Lower leg skin (tissue), 3 donors: ENCODE results near the gene SWAP70.

Experiments
- CTCF ChIP-seq, 3 donors: fragments of 450-650 bp; IDR thresholded peaks; one replicate each; pipeline ENCODE4 v1.5.1; 2016; ENCODE audit warnings: antibody characterized with exemption in 3 of 3, mild to moderate bottlenecking in 3 of 3, moderate library complexity in 2 of 3
- POLR2A ChIP-seq, 2 donors: fragments of 450-650 bp; IDR thresholded peaks; one replicate each; pipeline ENCODE4 v1.6.1; 2016 to 2017; ENCODE audit warnings: antibody characterized with exemption in 2 of 2, mild to moderate bottlenecking in 1 of 2, moderate library complexity in 1 of 2

GRCh38 chr11:9672918-9673317 is 9.0 kb downstream of the SWAP70 start:
- no peak for TF ChIP-seq CTCF (IDR thresholded peaks at IDR 0.05)
- TF ChIP-seq POLR2A (IDR thresholded peaks at IDR 0.05), result no peak
